ENCODE results near the gene UPP2. TPM values are rescaled to one million over a fixed set of nuclear protein-coding genes. Genes with fewer than 3 reads are reported as not detected.

UPP2 gene
- total RNA-seq, 1 donor from 2014 or later: not detected

- Mint-ChIP-seq H3K36me3 (ENCODE audit: low read depth, unreplicated experiment) (no peaks in the 10 kb centered on the region), H3K27me3 (ENCODE audit: low read depth, unreplicated experiment) (no peaks in the 10 kb centered on the region), H3K4me3 (ENCODE audit: unreplicated experiment) (no peak overlapping the region), H3K27ac (ENCODE audit: unreplicated experiment) (no peak overlapping the region), H3K9me3 (ENCODE audit: unreplicated experiment) (peaks cover 3% of the 10 kb centered on the region), H3K4me1 (ENCODE audit: low read depth, unreplicated experiment) (peaks cover 8% of the 10 kb centered on the region)
- no peak overlapping the region for H3K4me3 ChIP-seq (ENCODE audit: insufficient read depth, low read depth, low read length)
- no peaks in the 10 kb centered on the region for H3K36me3 ChIP-seq (ENCODE audit: insufficient read depth, low read length)
- no peaks in the 10 kb centered on the region for H4K20me1 ChIP-seq (ENCODE audit: insufficient read depth, low read length)
- no peak overlapping the region for H3K9ac ChIP-seq (ENCODE audit: low read length)
- H2AFZ ChIP-seq (ENCODE audit: low read depth, low read length): peak overlapping the region; percentile 30
- FAIRE-seq (no peak), DNase-seq (ENCODE audit: low read depth) (peak; percentile 40)
- no peak overlapping the region for H3K4me2 ChIP-seq (ENCODE audit: low read length)
- H3K27ac ChIP-seq (ENCODE audit: low read depth, low read length): no peak overlapping the region
- no peaks in the 10 kb centered on the region for H3K27me3 ChIP-seq (ENCODE audit: insufficient read depth, low read length)
- no peaks in the 10 kb centered on the region for H3K4me1 ChIP-seq (ENCODE audit: insufficient read depth, low read length)
- no peaks in the 10 kb centered on the region for H3K79me2 ChIP-seq (ENCODE audit: insufficient read depth, low read length)
- no peaks in the 10 kb centered on the region for H3K9me3 ChIP-seq (ENCODE audit: insufficient read depth, low read depth, low read length)
- no peak for TF ChIP-seq EZH2 (IDR thresholded peaks at IDR 0.05; ENCODE audit: insufficient read depth, low read length)
- no peak for TF ChIP-seq CTCF (IDR thresholded peaks at IDR 0.05; ENCODE audit: insufficient read depth, low read depth, low read length)
Observed at GRCh38 chr2:158079672-158080071, 22.0 kb upstream of the UPP2 start.

- Histone ChIP-seq H3K4me2 (ENCODE audit: low read length) (no peak overlapping the region), H3K27me3 (ENCODE audit: insufficient read depth, low read length) (no peaks in the 10 kb centered on the region), H4K20me1 (ENCODE audit: insufficient read depth, low read length) (no peaks in the 10 kb centered on the region), H3K4me3 (ENCODE audit: insufficient read depth, low read depth, low read length) (no peak overlapping the region), H3K9me3 (ENCODE audit: insufficient read depth, low read depth, low read length) (no peaks in the 10 kb centered on the region), H3K9ac (ENCODE audit: low read length) (no peak overlapping the region), H2AFZ (ENCODE audit: low read depth, low read length) (no peak overlapping the region), H3K4me1 (ENCODE audit: insufficient read depth, low read length) (no peaks in the 10 kb centered on the region), H3K27ac (ENCODE audit: low read depth, low read length) (no peak overlapping the region), H3K79me2 (ENCODE audit: insufficient read depth, low read length) (no peaks in the 10 kb centered on the region), H3K36me3 (ENCODE audit: insufficient read depth, low read length) (no peaks in the 10 kb centered on the region)
- no peak for DNase-seq (ENCODE audit: low read depth)
- Mint-ChIP-seq H3K36me3 (ENCODE audit: low read depth, unreplicated experiment) (no peaks in the 10 kb centered on the region), H3K9me3 (ENCODE audit: unreplicated experiment) (peaks cover 4% of the 10 kb centered on the region), H3K4me3 (ENCODE audit: unreplicated experiment) (no peak overlapping the region), H3K27ac (ENCODE audit: unreplicated experiment) (no peak overlapping the region), H3K4me1 (ENCODE audit: low read depth, unreplicated experiment) (no peaks in the 10 kb centered on the region), H3K27me3 (ENCODE audit: low read depth, unreplicated experiment) (no peaks in the 10 kb centered on the region)
- FAIRE-seq: no peak
- TF ChIP-seq EZH2 (IDR thresholded peaks at IDR 0.05; ENCODE audit: insufficient read depth, low read length) (no peak), CTCF (IDR thresholded peaks at IDR 0.05; ENCODE audit: insufficient read depth, low read depth, low read length) (no peak)
Observed at GRCh38 chr2:158088093-158088492, 13.6 kb upstream of the UPP2 start.

GRCh38 chr2:158089322-158089721, 12.4 kb upstream of the UPP2 start:
- Mint-ChIP-seq H3K27me3 (ENCODE audit: low read depth, unreplicated experiment) (no peaks in the 10 kb centered on the region), H3K36me3 (ENCODE audit: low read depth, unreplicated experiment) (no peaks in the 10 kb centered on the region), H3K4me3 (ENCODE audit: unreplicated experiment) (no peak overlapping the region), H3K27ac (ENCODE audit: unreplicated experiment) (no peak overlapping the region), H3K9me3 (ENCODE audit: unreplicated experiment) (peaks cover 4% of the 10 kb centered on the region), H3K4me1 (ENCODE audit: low read depth, unreplicated experiment) (no peaks in the 10 kb centered on the region)
- H3K27me3 ChIP-seq (ENCODE audit: insufficient read depth, low read length): no peaks in the 10 kb centered on the region
- no peaks in the 10 kb centered on the region for H3K36me3 ChIP-seq (ENCODE audit: insufficient read depth, low read length)
- DNase-seq (ENCODE audit: low read depth) (no peak), FAIRE-seq (no peak)
- TF ChIP-seq EZH2 (IDR thresholded peaks at IDR 0.05; ENCODE audit: insufficient read depth, low read length): no peak
- no peak for TF ChIP-seq CTCF (IDR thresholded peaks at IDR 0.05; ENCODE audit: insufficient read depth, low read depth, low read length)
- H3K4me3 ChIP-seq (ENCODE audit: insufficient read depth, low read depth, low read length): no peak overlapping the region
- H3K27ac ChIP-seq (ENCODE audit: low read depth, low read length): no peak overlapping the region
- no peaks in the 10 kb centered on the region for H3K9me3 ChIP-seq (ENCODE audit: insufficient read depth, low read depth, low read length)
- H3K79me2 ChIP-seq (ENCODE audit: insufficient read depth, low read length): no peaks in the 10 kb centered on the region
- no peak overlapping the region for H3K9ac ChIP-seq (ENCODE audit: low read length)
- no peaks in the 10 kb centered on the region for H3K4me1 ChIP-seq (ENCODE audit: insufficient read depth, low read length)
- H4K20me1 ChIP-seq (ENCODE audit: insufficient read depth, low read length): no peaks in the 10 kb centered on the region
- H3K4me2 ChIP-seq (ENCODE audit: low read length): no peak overlapping the region
- H2AFZ ChIP-seq (ENCODE audit: low read depth, low read length): no peak overlapping the region
